Upper lobe of right lung (tissue), 1 donor: ENCODE measurements around the gene COX8A. TPM values are rescaled to one million over a fixed set of nuclear protein-coding genes. Genes with fewer than 3 reads are reported as not detected.

Experiments used
- ATAC-seq: fragments of 200-7000 bp; cut with Tn5 transposase; one replicate; pipeline ENCODE4 v1.9.1; 2020; ENCODE audit warnings: mild to moderate bottlenecking, moderate library complexity
- DNase-seq: peaks from one replicate; pipeline ENCODE4 v3.0.0-alpha.2; 2020
- H3K27ac ChIP-seq: fragments of 200-600 bp; one replicate; pipeline ENCODE4 v1.8.0; 2022
- H3K27me3 ChIP-seq: fragments of 200-600 bp; one replicate; pipeline ENCODE4 v1.8.0; 2022; ENCODE audit warnings: mild to moderate bottlenecking
- H3K36me3 ChIP-seq: fragments of 200-600 bp; one replicate; pipeline ENCODE4 v1.8.0; 2022
- H3K4me1 ChIP-seq: fragments of 200-600 bp; one replicate; pipeline ENCODE4 v1.8.0; 2022
- H3K4me3 ChIP-seq: fragments of 200-600 bp; one replicate; pipeline ENCODE4 v1.8.0; 2022; ENCODE audit warnings: mild to moderate bottlenecking
- H3K9me3 ChIP-seq: fragments of 200-600 bp; one replicate; pipeline ENCODE4 v1.8.0; 2022
- intact Hi-C: fragments of 100-400 bp; cut with DNase I; formaldehyde crosslinking; loops from one replicate; pipeline ENCODE4 v1.11.0; 2022
- total RNA-seq: library from RNA; stranded (reverse); fragmentation: NEBNext Ultra II Directional; extraction: Animal tissue kit (Norgen Biotek cat#: 25700); gene quantifications from one replicate; pipeline ENCODE4 v1.2.1, GENCODE V29; 2021
- TF ChIP-seq, protein P1 (sequence below): fragments of 200-600 bp; IDR thresholded peaks from one replicate; pipeline ENCODE4 v1.8.0; 2022; ENCODE audit warnings: antibody characterized with exemption
- donor health status: DM: no; HTN: yes; CAD: no; lungs with severe emphysema.

Gene COX8A
- total RNA-seq, 1 donor from 2014 or later: 199 TPM

- no peak overlapping the region for H3K4me3 ChIP-seq
- no peak for ATAC-seq
These were observed 27.3 kb downstream of the COX8A start for GRCh38 chr11:64001484-64002420.

DNA sequence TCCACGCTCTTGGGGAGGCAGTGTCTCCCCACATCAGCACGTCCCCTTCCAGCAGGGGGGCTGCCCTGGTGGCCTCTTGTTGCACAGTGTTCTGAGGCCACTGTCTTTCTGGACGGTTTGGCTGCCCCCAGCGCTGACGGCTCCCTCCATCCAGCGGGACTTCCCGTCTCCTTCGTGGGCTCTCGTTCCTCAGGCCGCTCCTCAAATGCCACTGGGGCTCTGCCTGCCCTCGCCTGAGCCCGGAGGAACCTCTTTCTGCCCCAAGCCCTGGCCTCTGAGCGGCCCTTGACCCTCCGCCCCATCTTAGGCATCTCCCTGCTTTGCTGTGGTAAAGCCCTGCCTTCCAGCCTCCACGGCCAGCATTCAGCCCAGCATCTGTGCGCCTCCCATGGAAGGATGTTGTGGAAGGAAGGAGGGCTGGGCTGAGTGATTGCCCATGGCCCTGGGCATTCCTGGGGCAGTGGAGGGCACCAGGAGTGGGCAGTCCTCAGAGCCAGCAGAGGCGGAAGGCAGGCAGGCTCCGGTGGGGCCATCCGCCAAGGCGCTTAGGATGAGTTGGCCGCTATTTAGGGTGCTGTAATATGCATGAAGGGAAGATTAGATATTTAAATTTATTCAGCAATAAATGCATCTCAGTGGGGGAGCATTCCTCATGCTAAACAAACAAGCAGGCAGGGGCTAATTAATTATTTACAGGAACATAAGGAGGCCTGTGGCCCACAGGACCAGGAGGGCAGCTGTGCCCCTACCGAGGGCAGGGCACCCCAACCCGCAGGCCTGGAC lies 29.6 kb downstream of the COX8A start:
- Histone ChIP-seq H3K4me1 (peaks cover 49% of the 10 kb centered on the region), H3K36me3 (no peaks in the 10 kb centered on the region), H3K27ac (no peak overlapping the region), H3K4me3 (no peak overlapping the region), H3K27me3 (no peaks in the 10 kb centered on the region), H3K9me3 (no peaks in the 10 kb centered on the region)
- DNase-seq (no peak), ATAC-seq (no peak)
- TF ChIP-seq, protein P1, sequence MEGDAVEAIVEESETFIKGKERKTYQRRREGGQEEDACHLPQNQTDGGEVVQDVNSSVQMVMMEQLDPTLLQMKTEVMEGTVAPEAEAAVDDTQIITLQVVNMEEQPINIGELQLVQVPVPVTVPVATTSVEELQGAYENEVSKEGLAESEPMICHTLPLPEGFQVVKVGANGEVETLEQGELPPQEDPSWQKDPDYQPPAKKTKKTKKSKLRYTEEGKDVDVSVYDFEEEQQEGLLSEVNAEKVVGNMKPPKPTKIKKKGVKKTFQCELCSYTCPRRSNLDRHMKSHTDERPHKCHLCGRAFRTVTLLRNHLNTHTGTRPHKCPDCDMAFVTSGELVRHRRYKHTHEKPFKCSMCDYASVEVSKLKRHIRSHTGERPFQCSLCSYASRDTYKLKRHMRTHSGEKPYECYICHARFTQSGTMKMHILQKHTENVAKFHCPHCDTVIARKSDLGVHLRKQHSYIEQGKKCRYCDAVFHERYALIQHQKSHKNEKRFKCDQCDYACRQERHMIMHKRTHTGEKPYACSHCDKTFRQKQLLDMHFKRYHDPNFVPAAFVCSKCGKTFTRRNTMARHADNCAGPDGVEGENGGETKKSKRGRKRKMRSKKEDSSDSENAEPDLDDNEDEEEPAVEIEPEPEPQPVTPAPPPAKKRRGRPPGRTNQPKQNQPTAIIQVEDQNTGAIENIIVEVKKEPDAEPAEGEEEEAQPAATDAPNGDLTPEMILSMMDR: no peak
- intact Hi-C loops: loop anchor here (5.0 kb wide), 1 partner anchor 143 kb away; no protein-coding TSS in a partner anchor

More at GRCh38 chr11:64001484-64002420, 27.3 kb downstream of the COX8A start:
- intact Hi-C loops: loop anchor here (5.0 kb wide), 1 partner anchor 146 kb away; no protein-coding TSS in a partner anchor
- Histone ChIP-seq H3K4me1 (peaks cover 37% of the 10 kb centered on the region), H3K36me3 (peaks cover 17% of the 10 kb centered on the region), H3K9me3 (no peaks in the 10 kb centered on the region), H3K27ac (no peak overlapping the region), H3K27me3 (no peaks in the 10 kb centered on the region)
- DNase-seq: no peak
- TF ChIP-seq, protein P1: no peak

GRCh38 chr11:64004590-64004984 lies 30.2 kb downstream of the COX8A start:
- Histone ChIP-seq H3K27me3 (no peaks in the 10 kb centered on the region), H3K4me3 (no peak overlapping the region), H3K4me1 (peaks cover 43% of the 10 kb centered on the region), H3K36me3 (no peaks in the 10 kb centered on the region), H3K9me3 (no peaks in the 10 kb centered on the region), H3K27ac (no peak overlapping the region)
- TF ChIP-seq, protein P1: no peak
- ATAC-seq (no peak), DNase-seq (no peak)
- intact Hi-C loops: loop anchor here (5.0 kb wide), 1 partner anchor 143 kb away; no protein-coding TSS in a partner anchor

DNA sequence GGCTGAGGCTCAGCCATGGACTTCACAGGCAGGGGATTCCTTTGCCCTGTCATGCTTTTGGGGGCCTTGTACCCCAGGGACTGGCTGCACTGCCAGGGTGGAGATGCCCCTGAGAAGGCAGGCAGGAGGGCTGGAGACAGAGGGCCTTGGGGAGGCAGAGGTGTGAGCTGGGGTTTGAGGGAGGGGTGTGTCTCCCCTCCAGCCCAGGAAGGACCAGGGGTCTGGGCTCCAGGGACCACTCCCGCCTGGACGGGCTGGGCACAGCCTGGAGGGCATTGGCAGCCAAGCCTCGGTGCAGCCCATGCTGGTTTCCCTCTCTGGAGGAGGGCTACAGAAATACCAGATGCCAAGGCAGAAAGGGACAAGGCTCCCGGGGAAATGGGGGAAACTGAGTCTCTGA lies 31.3 kb downstream of the COX8A start:
- no peak overlapping the region for H3K4me3 ChIP-seq
- ATAC-seq (no peak), DNase-seq (no peak)
- H3K9me3 ChIP-seq: no peaks in the 10 kb centered on the region
- H3K27ac ChIP-seq: no peak overlapping the region
- TF ChIP-seq, protein P1: no peak
- no peaks in the 10 kb centered on the region for H3K27me3 ChIP-seq
- H3K4me1 ChIP-seq: peaks cover 33% of the 10 kb centered on the region
- intact Hi-C loops: no loop called here
- no peaks in the 10 kb centered on the region for H3K36me3 ChIP-seq

DNA sequence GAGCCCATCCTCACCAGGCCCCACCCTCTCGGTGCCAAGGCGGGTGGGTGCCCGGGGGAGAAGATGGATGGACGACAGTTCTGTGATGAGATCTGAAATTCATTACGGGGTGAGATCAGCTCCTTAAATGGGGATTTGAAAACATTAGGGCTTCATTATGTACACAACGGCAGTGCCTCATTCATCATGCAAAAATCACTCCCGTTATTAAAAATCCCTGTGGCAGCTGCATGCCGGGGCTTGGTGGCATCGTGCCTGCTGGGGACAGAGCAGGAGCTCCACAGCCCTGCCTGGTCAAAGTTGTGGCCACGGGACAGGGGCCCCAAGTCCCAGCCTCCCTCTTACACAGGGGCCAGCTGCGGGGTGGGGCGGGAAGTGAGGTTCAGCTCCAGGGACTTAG lies 32.0 kb downstream of the COX8A start:
- no peak overlapping the region for H3K27ac ChIP-seq
- no peak for DNase-seq
- intact Hi-C loops: no loop called here
- TF ChIP-seq, protein P1: no peak
- peaks cover 26% of the 10 kb centered on the region for H3K4me1 ChIP-seq
- no peak for ATAC-seq
- no peaks in the 10 kb centered on the region for H3K27me3 ChIP-seq
- no peak overlapping the region for H3K4me3 ChIP-seq
- no peaks in the 10 kb centered on the region for H3K9me3 ChIP-seq
- H3K36me3 ChIP-seq: no peaks in the 10 kb centered on the region
